Right atrium auricular region (tissue), 2 donors: ENCODE measurements around the gene FHIT. TPM values are rescaled to one million over a fixed set of nuclear protein-coding genes. Genes with fewer than 3 reads are reported as not detected.

Source experiments
- DNase-seq: peaks from one replicate; pipeline ENCODE4 v3.0.0-alpha.2; 2019; ENCODE audit warnings: low spot score
- H3K27ac ChIP-seq, 2 donors: fragments of 200-600 bp; sonication (generic); 1 replicate in 1 of 2; 2 replicates in 1 of 2; pipeline ENCODE4 v1.5.1; 2016 to 2019
- H3K27me3 ChIP-seq, 2 donors: fragments of 200-600 bp; sonication (generic); one replicate each; pipeline versions ENCODE4 v1.5.1 to v1.6.0; 2017 to 2019
- H3K36me3 ChIP-seq: fragments of 200-600 bp; sonication (generic); one replicate; pipeline ENCODE4 v1.5.1; 2016
- H3K4me1 ChIP-seq, 2 donors: fragments of 200-600 bp; sonication (generic); one replicate each; pipeline versions ENCODE4 v1.5.1 to v1.6.0; 2017 to 2019
- H3K4me3 ChIP-seq, 2 donors: fragments of 200-600 bp; sonication (generic); 1 replicate in 1 of 2; 2 replicates in 1 of 2; pipeline ENCODE4 v1.5.1; 2017 to 2019; ENCODE audit warnings: mild to moderate bottlenecking in 1 of 2, moderate library complexity in 1 of 2
- H3K9me3 ChIP-seq, 2 donors: fragments of 200-600 bp; sonication (generic); one replicate each; pipeline ENCODE4 v1.5.1; 2019
- CTCF ChIP-seq, 2 donors: fragments of 200-600 bp; sonication (generic); IDR thresholded peaks; one replicate each; pipeline ENCODE4 v1.5.1; 2019; ENCODE audit warnings: antibody characterized with exemption in 2 of 2
- total RNA-seq, 2 donors: library from RNA; depleted of rRNA; stranded (reverse); fragments of >200 nt; gene quantifications; one replicate each; pipeline ENCODE4 v1.1.0, GENCODE V29; 2016

Gene FHIT
- total RNA-seq, 2 donors from 2014 or later: 10.4 to 11.0 TPM

- Histone ChIP-seq H3K4me3 (no peak overlapping the region), H3K27ac (no peak overlapping the region), H3K27me3 (no peaks in the 10 kb centered on the region), H3K4me1 (no peaks in the 10 kb centered on the region), H3K36me3 (no peaks in the 10 kb centered on the region), H3K9me3 (no peaks in the 10 kb centered on the region)
- DNase-seq: no peak
- no peak for TF ChIP-seq CTCF (IDR thresholded peaks at IDR 0.05)
Measured at GRCh38 chr3:60277361-60277800, 973.9 kb downstream of the FHIT start.

GRCh38 chr3:60276615-60277014, 974.6 kb downstream of the FHIT start:
- Histone ChIP-seq H3K4me1 (no peaks in the 10 kb centered on the region), H3K9me3 (no peaks in the 10 kb centered on the region), H3K36me3 (no peaks in the 10 kb centered on the region), H3K27ac (no peak overlapping the region), H3K4me3 (no peak overlapping the region), H3K27me3 (no peaks in the 10 kb centered on the region)
- DNase-seq: no peak
- TF ChIP-seq CTCF (IDR thresholded peaks at IDR 0.05): no peak

- Histone ChIP-seq H3K4me1 (no peaks in the 10 kb centered on the region), H3K4me3 (no peak overlapping the region), H3K36me3 (no peaks in the 10 kb centered on the region), H3K27me3 (no peaks in the 10 kb centered on the region), H3K9me3 (no peaks in the 10 kb centered on the region), H3K27ac (no peak overlapping the region)
- TF ChIP-seq CTCF (IDR thresholded peaks at IDR 0.05): no peak
- no peak for DNase-seq
Measured at GRCh38 chr3:60274646-60275045, 976.6 kb downstream of the FHIT start.

- DNase-seq: no peak
- TF ChIP-seq CTCF (IDR thresholded peaks at IDR 0.05): no peak
- H3K4me3 ChIP-seq: no peak overlapping the region
- H3K36me3 ChIP-seq: no peaks in the 10 kb centered on the region
- no peaks in the 10 kb centered on the region for H3K27me3 ChIP-seq
- H3K9me3 ChIP-seq: no peaks in the 10 kb centered on the region
- H3K27ac ChIP-seq: no peak overlapping the region
- no peaks in the 10 kb centered on the region for H3K4me1 ChIP-seq
Measured at GRCh38 chr3:60274098-60274497, 977.2 kb downstream of the FHIT start.

GRCh38 chr3:60269829-60270266, 981.4 kb downstream of the FHIT start:
- Histone ChIP-seq H3K36me3 (no peaks in the 10 kb centered on the region), H3K4me3 (no peak overlapping the region), H3K27ac (no peak overlapping the region), H3K9me3 (no peaks in the 10 kb centered on the region), H3K4me1 (no peaks in the 10 kb centered on the region), H3K27me3 (no peaks in the 10 kb centered on the region)
- TF ChIP-seq CTCF (IDR thresholded peaks at IDR 0.05): no peak
- DNase-seq: no peak

- H3K9me3 ChIP-seq: no peaks in the 10 kb centered on the region
- H3K27me3 ChIP-seq: no peaks in the 10 kb centered on the region
- TF ChIP-seq CTCF (IDR thresholded peaks at IDR 0.05): no peak
- H3K36me3 ChIP-seq: no peaks in the 10 kb centered on the region
- H3K27ac ChIP-seq: no peak overlapping the region
- no peak for DNase-seq
- no peak overlapping the region for H3K4me3 ChIP-seq
- no peaks in the 10 kb centered on the region for H3K4me1 ChIP-seq
Measured at GRCh38 chr3:60269377-60269776, 981.9 kb downstream of the FHIT start.
